H9 (cell line): ENCODE measurements around the gene SPRED2. TPM values are rescaled to one million over a fixed set of nuclear protein-coding genes. Genes with fewer than 3 reads are reported as not detected.

Experiments
- DNase-seq: peaks from one replicate; pipeline ENCODE4 v3.0.0-alpha.2; 2017
- H2AFZ ChIP-seq: one replicate; pipeline ENCODE4 v1.6.1; 2013; ENCODE audit warnings: mild to moderate bottlenecking, low read length, control low read depth, moderate library complexity
- H2AK5ac ChIP-seq: 2 replicates; pipeline ENCODE4 v1.6.1; 2013; ENCODE audit warnings: low read length, control low read depth, mixed read lengths; ENCODE audit not compliant: insufficient read length
- H2BK120ac ChIP-seq: one replicate; pipeline ENCODE4 v1.6.1; 2013; ENCODE audit warnings: low read depth, mild to moderate bottlenecking, low read length, control low read depth, inconsistent platforms; ENCODE audit not compliant: poor library complexity, severe bottlenecking
- H2BK12ac ChIP-seq: 2 replicates; pipeline ENCODE4 v1.6.1; 2013; ENCODE audit warnings: low read length, control low read depth, mixed read lengths, low read depth; ENCODE audit not compliant: insufficient read length
- H2BK15ac ChIP-seq: 2 replicates; pipeline ENCODE4 v1.6.1; 2013; ENCODE audit warnings: low read depth, low read length, control low read depth
- H2BK20ac ChIP-seq: one replicate; pipeline ENCODE4 v1.6.1; 2013; ENCODE audit warnings: low read depth, mild to moderate bottlenecking, low read length, control low read depth, inconsistent platforms; ENCODE audit not compliant: poor library complexity, severe bottlenecking
- H2BK5ac ChIP-seq: 2 replicates; pipeline ENCODE4 v1.6.1; 2013; ENCODE audit warnings: low read length, control low read depth, mixed read lengths; ENCODE audit not compliant: insufficient read length
- H3K14ac ChIP-seq: 2 replicates; pipeline ENCODE4 v1.6.1; 2013; ENCODE audit warnings: low read length, control low read depth; ENCODE audit not compliant: insufficient read depth
- H3K18ac ChIP-seq: 2 replicates; pipeline ENCODE4 v1.6.1; 2013; ENCODE audit warnings: low read depth, mild to moderate bottlenecking, mixed read lengths, low read length, control low read depth; ENCODE audit not compliant: insufficient read length
- H3K23ac ChIP-seq: 2 replicates; pipeline ENCODE4 v1.6.1; 2013; ENCODE audit warnings: low read length, control low read depth, mixed read lengths, low read depth; ENCODE audit not compliant: insufficient read length
- H3K23me2 ChIP-seq: 2 replicates; pipeline ENCODE4 v1.6.1; 2013; ENCODE audit warnings: low read depth, mild to moderate bottlenecking, mixed read lengths, low read length, control low read depth; ENCODE audit not compliant: insufficient read length, poor library complexity, severe bottlenecking
- H3K27ac ChIP-seq: 2 replicates; pipeline ENCODE4 v1.5.1; 2013; ENCODE audit warnings: low read length, control low read depth, mixed read lengths, low read depth; ENCODE audit not compliant: insufficient read length
- H3K27me3 ChIP-seq: 2 replicates; pipeline ENCODE4 v1.6.1; 2013; ENCODE audit warnings: low read length, control low read depth, inconsistent platforms; ENCODE audit not compliant: insufficient read depth
- H3K4ac ChIP-seq: 2 replicates; pipeline ENCODE4 v1.6.1; 2013; ENCODE audit warnings: low read depth, mild to moderate bottlenecking, control low read depth, inconsistent platforms, low read length, moderate library complexity
- H3K4me1 ChIP-seq: 2 replicates; pipeline ENCODE4 v1.6.1; 2013; ENCODE audit warnings: low read length, control low read depth, inconsistent platforms; ENCODE audit not compliant: insufficient read depth
- H3K4me2 ChIP-seq: 2 replicates; pipeline ENCODE4 v1.6.1; 2013; ENCODE audit warnings: low read length, control low read depth, mixed read lengths; ENCODE audit not compliant: insufficient read length, insufficient read depth
- H3K56ac ChIP-seq: 2 replicates; pipeline ENCODE4 v1.6.1; 2013; ENCODE audit warnings: low read depth, mild to moderate bottlenecking, mixed read lengths, low read length, control low read depth; ENCODE audit not compliant: insufficient read length
- H3K79me1 ChIP-seq: 2 replicates; pipeline ENCODE4 v1.6.1; 2013; ENCODE audit warnings: low read depth, mild to moderate bottlenecking, moderate library complexity, low read length, control low read depth, inconsistent platforms; ENCODE audit not compliant: insufficient read depth, poor library complexity, severe bottlenecking
- H3K79me2 ChIP-seq: 2 replicates; pipeline ENCODE4 v1.6.1; 2013; ENCODE audit warnings: low read length, control low read depth, inconsistent platforms; ENCODE audit not compliant: insufficient read depth
- H3K9ac ChIP-seq: 2 replicates; pipeline ENCODE4 v1.6.1; 2013; ENCODE audit warnings: low read length, control low read depth, mixed read lengths; ENCODE audit not compliant: insufficient read length; ENCODE audit errors: extremely low read depth
- H3K9me3 ChIP-seq: one replicate; pipeline ENCODE4 v1.6.1; 2013; ENCODE audit warnings: low read depth, low read length, inconsistent platforms; ENCODE audit not compliant: control insufficient read depth
- H3T11ph ChIP-seq: one replicate; pipeline ENCODE4 v1.6.1; 2013; ENCODE audit warnings: mild to moderate bottlenecking, low read length, control low read depth, inconsistent platforms
- H4K20me1 ChIP-seq: one replicate; pipeline ENCODE4 v1.6.1; 2013; ENCODE audit not compliant: control insufficient read depth, insufficient read length, insufficient read depth
- H4K5ac ChIP-seq: 2 replicates; pipeline ENCODE4 v1.6.1; 2013; ENCODE audit warnings: low read depth, mild to moderate bottlenecking, mixed read lengths, low read length, control low read depth; ENCODE audit not compliant: insufficient read length
- H4K8ac ChIP-seq: replicated peaks from 2 replicates; pipeline ENCODE4 v1.6.1; 2013; ENCODE audit warnings: low read length, control low read depth, mixed read lengths, low read depth; ENCODE audit not compliant: insufficient read length
- H4K91ac ChIP-seq: 2 replicates; pipeline ENCODE4 v1.6.1; 2013; ENCODE audit warnings: low read depth, mild to moderate bottlenecking, moderate library complexity, mixed read lengths, low read length, control low read depth; ENCODE audit not compliant: insufficient read length
- H3K27ac Mint-ChIP-seq, 3 experiments: 2 replicates in 2 of 3; 3 replicates in 1 of 3; pipeline ENCODE4 v1.8.0; 2020 to 2021; ENCODE audit warnings: mixed read lengths in 3 of 3, mild to moderate bottlenecking in 1 of 3, moderate library complexity in 1 of 3
- H3K27me3 Mint-ChIP-seq: 2 replicates; pipeline ENCODE4 v1.8.0; 2021; ENCODE audit warnings: low read depth, mild to moderate bottlenecking, moderate library complexity, mixed read lengths
- H3K36me3 Mint-ChIP-seq, 3 experiments: 2 replicates in 2 of 3; 3 replicates in 1 of 3; pipeline ENCODE4 v1.8.0; 2020 to 2021; ENCODE audit warnings: low read depth in 3 of 3, mixed read lengths in 3 of 3; ENCODE audit not compliant: insufficient read depth in 1 of 3
- H3K4me1 Mint-ChIP-seq, 2 experiments: 2 replicates each; pipeline ENCODE4 v1.8.0; 2020; ENCODE audit warnings: mixed read lengths in 2 of 2
- H3K4me3 Mint-ChIP-seq, 2 experiments: 2 replicates in 1 of 2; 3 replicates in 1 of 2; pipeline ENCODE4 v1.8.0; 2020 to 2021; ENCODE audit warnings: mild to moderate bottlenecking in 2 of 2, mixed read lengths in 2 of 2, moderate library complexity in 1 of 2
- H3K9me3 Mint-ChIP-seq, 2 experiments: 2 replicates in 1 of 2; 3 replicates in 1 of 2; pipeline ENCODE4 v1.8.0; 2020; ENCODE audit warnings: mild to moderate bottlenecking in 2 of 2, mixed read lengths in 2 of 2, moderate library complexity in 1 of 2
- CTCF ChIP-seq: fragments of 200-600 bp; sonication (generic); conservative IDR thresholded peaks from 3 replicates; pipeline ENCODE4 v1.8.0; 2021; ENCODE audit warnings: antibody characterized with exemption, mild to moderate bottlenecking
- WGBS: extraction: QIAGEN DNeasy Blood & Tissue Kit; methylation state at CpG from one replicate; pipeline ENCODE4 v1.1.7; 2013; ENCODE audit warnings: missing lambda C conversion rate, low lambda C conversion rate, mixed read lengths; ENCODE audit not compliant: insufficient read length; ENCODE audit errors: extremely low coverage; 5-methylcytosine and 5-hydroxymethylcytosine counted together
- total RNA-seq: library from RNA; stranded (reverse); gene quantifications from 2 replicates; pipeline ENCODE4 v1.2.1, GENCODE V29; 2021

The SPRED2 gene
- total RNA-seq, 1 experiment from 2014 or later: 23.5 TPM

DNA sequence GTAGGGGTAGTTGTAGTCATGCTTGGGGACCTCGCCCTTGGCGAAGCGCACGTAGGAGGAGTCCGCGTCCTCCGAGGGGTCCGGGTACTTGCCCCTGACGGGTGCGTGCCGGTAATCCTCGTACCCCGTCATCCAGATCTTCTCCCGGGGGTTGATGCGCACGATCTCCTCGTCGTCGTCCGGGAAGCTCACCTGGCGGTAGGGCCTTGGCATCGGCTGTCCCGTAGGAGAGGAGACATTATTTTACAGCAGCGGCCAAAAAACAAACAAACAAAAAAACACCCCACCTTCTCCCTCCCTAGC, 118.5 kb downstream of the SPRED2 start:
- Mint-ChIP-seq H3K9me3 (no peaks in the 10 kb centered on the region), H3K27me3 (no peaks in the 10 kb centered on the region), H3K4me1 (no peaks in the 10 kb centered on the region), H3K27ac (no peak overlapping the region), H3K4me3 (no peak overlapping the region), H3K36me3 (peaks cover 14 to 35% (median 19%) of the 10 kb centered on the region in 3 experiments; a peak in 6 of 7 replicates)
- Histone ChIP-seq H4K20me1 (no peaks in the 10 kb centered on the region), H3K14ac (no peak overlapping the region), H4K5ac (no peak overlapping the region), H3K9me3 (no peaks in the 10 kb centered on the region), H2BK12ac (no peak overlapping the region), H3K4me1 (no peaks in the 10 kb centered on the region), H2BK5ac (no peak overlapping the region), H4K8ac (no peak overlapping the region), H2BK20ac (no peak overlapping the region), H2BK120ac (no peak overlapping the region), H2AK5ac (no peak overlapping the region), H2AFZ (no peak overlapping the region), H2BK15ac (no peak overlapping the region), H3K23me2 (no peaks in the 10 kb centered on the region), H3K4ac (no peak overlapping the region), H3K4me2 (no peak overlapping the region), H3K27ac (no peak overlapping the region), H3K27me3 (no peaks in the 10 kb centered on the region), H3K79me1 (no peaks in the 10 kb centered on the region), H4K91ac (no peak overlapping the region), H3K9ac (no peak overlapping the region), H3K18ac (no peak overlapping the region), H3K79me2 (no peaks in the 10 kb centered on the region), H3K23ac (no peak overlapping the region), H3K56ac (no peak overlapping the region), H3T11ph (no peak overlapping the region)
- TF ChIP-seq CTCF: no peak
- no peak for DNase-seq
- no CpG with 5 or more reads among the region's 24 CpGs for WGBS
